Esophagus squamous epithelium (tissue), 4 donors: ENCODE measurements around the gene SLC7A7.

Experiments used
- CTCF ChIP-seq, 6 experiments: fragments of 450-650 bp in 4 of 6; fragments of 200-600 bp in 2 of 6; sonication (generic) in 2 of 6; IDR thresholded peaks; one replicate each; pipeline ENCODE4 v1.5.1; 2016 to 2019; ENCODE audit warnings: antibody characterized with exemption in 6 of 6, mild to moderate bottlenecking in 4 of 6, moderate library complexity in 4 of 6
- POLR2A ChIP-seq, 4 donors: fragments of 450-650 bp; IDR thresholded peaks; one replicate each; pipeline ENCODE4 v1.6.1; 2017; ENCODE audit warnings: antibody characterized with exemption in 4 of 4, mild to moderate bottlenecking in 4 of 4, moderate library complexity in 3 of 4

GRCh38 chr14:22794551-22794951 is 20.7 kb downstream of the SLC7A7 start:
- TF ChIP-seq CTCF (IDR thresholded peaks at IDR 0.05) (no peak), POLR2A (IDR thresholded peaks at IDR 0.05) (no peak)
